NOMO-1 (cell line): ENCODE measurements around the gene NSUN7.
"Not testable (repeated sequence)": the region's sequence is repeated elsewhere in the genome, so short reads cannot be mapped to it uniquely, and the experiment has no call there.

Experiments used
- DNase-seq, 2 experiments: peaks; one replicate each; lab custom pipeline; 2025; ENCODE audit not compliant: unreplicated experiment in 2 of 2; lab: John Stamatoyannopoulos, UW

The NSUN7 gene

DNA sequence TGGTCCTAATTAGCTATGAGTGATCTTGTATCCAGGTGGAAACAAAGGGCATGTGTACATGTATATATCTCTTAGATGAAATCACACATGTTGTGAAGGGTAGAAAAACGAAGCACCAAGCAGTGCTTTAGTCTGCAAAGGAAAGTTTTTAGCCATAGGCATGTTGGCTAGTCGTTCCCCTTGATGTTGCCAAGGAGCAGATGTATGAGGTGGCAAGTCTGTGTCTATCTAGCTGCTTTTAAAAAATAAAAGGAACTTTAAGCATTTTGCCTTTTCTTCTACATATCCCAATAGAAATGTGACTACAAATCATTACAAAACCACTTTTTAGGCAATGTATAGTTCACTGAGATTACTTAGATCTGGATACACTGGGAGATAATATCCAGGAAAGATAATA is 63.1 kb downstream of the NSUN7 start:
- DNase-seq = no peak

DNA sequence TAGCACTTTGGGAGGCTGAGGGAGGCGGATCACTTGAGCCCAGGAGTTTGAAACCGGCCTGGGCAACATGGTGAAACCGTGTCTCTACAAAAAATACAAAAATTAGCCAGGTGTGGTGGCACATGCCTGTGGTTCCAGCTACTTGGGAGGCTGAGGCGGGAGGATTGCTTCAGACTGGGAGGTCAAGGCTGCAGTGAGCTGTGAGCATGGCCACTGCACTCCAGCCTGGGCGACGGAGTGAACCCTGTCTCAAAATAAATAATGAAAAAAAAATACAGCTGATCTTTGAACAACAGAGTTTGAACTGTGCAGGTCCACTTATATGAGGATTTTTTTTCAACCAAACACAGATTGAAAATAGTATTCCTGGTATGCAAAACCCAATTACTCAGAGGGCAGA is 67.4 kb downstream of the NSUN7 start:
- DNase-seq = not testable (repeated sequence)

DNA sequence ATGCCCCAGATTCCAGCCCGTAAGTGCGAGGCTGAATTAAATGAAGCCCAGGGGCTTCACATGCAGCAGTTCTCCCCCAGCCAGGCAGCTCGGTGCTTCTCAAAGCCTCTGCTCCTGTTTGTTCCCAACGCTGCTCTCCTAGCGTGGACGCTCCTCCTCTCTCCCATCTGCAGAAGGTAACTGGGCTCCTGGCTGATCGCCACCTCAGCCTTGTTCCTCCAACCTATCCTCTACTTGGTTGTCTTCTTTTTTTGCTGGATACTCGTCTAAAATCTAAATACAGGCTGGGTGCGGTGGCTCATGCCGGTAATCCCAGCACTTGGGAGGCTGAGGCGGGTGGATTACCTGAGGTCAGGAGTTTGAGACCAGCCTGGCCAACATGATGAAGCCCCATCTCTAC is 70.3 kb downstream of the NSUN7 start:
- no peak for DNase-seq

- DNase-seq = no peak
Measured at GRCh38 chr4:40822420-40823166, 72.8 kb downstream of the NSUN7 start.

DNA sequence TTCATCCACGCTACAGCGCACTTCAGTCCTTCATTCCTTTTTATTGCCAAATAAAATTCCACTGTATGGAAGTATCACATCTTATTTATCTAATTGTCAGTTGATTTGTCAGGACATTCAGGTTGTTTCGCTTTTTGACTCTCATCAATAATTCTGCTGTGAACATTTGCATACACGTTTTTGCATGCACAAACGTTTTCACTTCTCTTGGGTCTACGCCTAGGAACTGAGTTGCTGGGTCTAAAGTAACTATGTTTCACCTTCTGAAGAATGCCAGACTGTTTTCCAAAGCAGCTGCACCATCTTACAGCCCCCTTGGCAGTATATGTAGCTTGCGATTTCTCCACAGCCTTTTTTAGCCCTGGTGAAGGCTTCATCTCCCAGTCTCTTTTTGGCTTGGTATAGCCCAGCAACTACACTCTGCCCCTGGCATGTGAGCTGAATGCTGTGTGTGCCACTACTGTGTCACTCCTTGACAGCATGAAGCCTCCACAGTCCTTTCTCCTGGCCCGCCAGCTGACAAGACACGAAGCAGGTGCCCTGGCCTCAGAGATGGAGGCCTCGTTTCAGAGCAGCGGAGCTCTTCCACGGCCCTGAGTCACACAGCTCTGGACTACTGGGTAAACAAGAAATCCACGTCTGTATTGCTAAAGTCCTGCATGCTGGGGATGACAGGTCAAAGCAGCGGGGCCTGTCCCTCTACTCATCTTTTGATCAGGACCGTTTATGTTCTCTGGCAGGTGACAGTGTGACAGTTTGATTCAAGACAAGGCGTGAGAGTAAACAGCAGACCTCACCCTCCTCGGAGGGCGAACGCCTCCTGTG is 75.5 kb downstream of the NSUN7 start:
- no peak for DNase-seq

DNA sequence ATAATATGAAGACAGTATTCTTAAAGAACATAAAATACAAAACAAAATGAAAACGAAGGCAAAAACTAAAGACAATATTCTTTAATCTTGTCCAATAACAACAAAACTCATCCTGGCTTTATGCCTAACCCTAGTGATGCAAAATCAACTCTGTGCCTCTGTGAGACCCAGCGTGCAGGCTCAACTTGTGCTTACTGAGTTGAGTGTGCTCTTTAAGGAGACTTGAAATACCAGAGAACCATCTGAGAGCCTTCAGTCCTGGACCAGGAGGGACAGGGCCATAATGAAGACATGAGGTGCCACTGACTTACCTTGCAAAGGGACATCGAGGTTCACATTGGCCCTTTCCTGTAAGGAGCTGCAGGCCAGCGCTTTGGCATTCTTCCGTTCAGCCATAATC is 77.1 kb downstream of the NSUN7 start:
- DNase-seq = no peak

DNA sequence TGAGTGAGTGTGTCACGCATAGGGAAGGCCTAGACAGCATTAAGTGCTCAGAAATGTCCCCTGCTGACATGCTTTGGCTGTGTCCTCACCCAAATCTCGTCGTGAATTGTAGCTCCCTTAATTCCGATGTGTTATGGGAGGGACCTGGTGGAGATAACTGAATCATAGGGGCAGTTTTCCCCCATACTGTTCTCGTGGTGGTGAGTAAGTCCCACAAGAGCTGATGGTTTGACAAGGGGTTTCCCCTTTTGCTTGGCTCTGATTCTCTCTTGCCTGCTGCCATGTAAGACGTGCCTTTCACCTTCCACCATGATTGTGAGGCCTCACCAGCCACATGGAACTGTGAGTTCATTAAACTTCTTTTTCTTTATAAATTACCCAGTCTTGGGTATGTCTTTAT is 78.0 kb downstream of the NSUN7 start:
- no peak for DNase-seq

DNA sequence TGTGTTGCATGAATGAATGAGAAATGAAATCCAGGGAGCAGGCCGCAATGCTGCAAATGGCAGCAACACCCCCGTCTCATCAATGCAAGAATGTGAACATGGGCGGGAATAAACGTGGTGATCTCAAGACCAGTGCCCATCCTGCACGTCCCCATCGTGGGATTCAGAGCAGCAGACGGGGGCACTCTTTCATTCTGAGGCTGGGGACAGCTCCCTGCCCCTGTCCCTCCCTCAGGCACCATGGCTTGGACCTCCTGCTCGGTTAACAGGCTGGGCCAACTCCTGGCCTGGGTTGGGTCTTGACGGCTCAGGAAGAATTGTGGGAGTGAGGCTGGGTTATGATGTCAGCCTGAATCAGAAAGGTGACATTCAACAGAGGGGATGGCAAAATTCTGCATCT is 78.9 kb downstream of the NSUN7 start:
- no peak for DNase-seq

- no peak for DNase-seq
Measured at GRCh38 chr4:40829586-40829985, 79.8 kb downstream of the NSUN7 start.

GRCh38 chr4:40831146-40831907 is 81.6 kb downstream of the NSUN7 start:
- no peak for DNase-seq

GRCh38 chr4:40832175-40832574 is 82.4 kb downstream of the NSUN7 start:
- DNase-seq = no peak

- DNase-seq = no peak
Measured at GRCh38 chr4:40833212-40833611, 83.5 kb downstream of the NSUN7 start.

DNA sequence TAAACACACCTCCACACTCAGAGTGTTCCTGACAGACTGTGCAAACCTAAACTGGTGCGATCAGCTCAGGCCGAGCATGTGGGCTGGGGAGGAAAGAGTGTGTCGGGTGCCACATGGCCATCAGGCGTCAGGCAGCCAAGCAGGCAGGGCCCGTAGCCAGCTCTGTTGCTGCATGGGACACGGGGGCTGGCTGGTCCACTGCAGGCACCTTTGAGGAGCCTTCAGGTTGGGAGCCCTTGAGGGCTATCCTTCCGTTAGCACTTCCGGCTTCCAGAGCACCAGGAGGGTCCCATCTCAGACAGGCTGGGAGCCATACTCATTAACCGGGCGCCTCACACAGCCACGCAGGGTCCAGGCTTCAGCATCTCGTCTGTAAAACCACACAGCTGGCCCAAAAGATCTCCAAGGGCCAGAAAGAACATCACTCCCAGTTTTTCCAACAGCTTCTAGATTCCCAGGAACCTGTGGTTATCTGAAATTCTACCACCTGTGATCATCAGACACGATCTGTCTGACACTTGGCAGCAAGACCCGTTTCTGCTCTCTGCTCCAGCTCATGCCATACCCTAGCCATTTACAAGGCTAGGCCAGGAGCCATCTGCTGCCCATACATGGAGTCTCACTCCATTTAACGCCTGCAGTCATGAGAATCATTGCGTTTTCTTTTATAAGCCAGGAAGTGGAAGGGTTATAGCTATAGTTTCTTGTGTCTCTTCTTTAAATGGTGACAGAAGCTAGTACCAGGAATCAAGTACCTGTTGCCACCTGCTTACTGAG is 87.5 kb downstream of the NSUN7 start:
- DNase-seq = no peak

DNA sequence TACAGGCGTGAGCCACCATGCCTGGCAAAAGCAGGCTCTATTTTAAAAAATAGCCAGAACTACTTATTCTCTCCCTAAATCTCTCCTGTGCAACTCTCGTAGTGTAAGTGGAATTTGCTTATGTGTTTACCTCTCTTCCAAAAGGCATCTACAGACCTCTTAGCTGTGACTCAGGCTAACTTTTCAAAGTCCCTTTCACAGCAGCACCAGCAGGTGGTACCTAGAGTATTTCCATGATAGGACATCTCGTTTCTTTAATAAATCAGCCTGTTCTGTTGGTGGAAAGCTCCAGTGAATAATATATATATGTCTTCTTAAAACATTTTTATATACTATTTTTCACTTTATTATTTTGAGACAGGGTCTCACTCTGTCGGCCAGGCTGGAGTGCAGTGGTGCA is 89.0 kb downstream of the NSUN7 start:
- no peak for DNase-seq

DNA sequence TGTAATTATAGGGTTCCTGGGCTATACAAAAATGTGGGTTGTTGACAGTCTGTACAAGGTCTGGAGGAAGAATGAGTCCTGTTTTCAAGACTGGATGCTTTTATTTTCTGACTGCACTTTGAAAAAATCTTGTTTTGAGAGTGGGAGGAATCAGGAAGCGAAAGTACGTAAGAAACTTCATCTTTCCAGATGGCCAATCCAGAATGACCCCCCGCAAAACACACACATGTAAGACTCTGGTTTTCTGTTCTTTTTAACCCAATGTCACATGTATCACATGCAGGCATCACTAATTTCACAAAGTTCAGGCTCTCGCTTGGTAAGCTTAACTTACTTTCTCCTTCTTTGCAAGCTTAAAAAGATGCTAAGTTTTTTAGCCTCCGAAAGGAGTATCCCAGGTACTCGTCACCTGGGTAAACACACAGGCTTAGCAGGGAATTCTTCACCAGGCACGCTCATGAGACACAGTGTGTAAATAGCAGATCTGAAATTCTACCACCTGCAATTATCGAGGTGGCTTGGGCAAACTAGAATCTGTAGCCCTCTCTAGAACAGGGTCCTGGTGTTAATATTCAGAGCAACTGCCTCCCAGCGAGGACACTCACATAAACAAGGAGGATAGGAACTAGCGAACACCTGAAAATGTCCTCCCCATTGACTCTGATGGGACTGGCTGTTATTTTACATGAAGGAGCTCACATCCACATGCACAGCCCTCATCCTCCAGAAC is 90.7 kb downstream of the NSUN7 start:
- peak in 1 of 2 experiments; percentile 22 for DNase-seq

- DNase-seq = peak; percentile 53 to 60
Measured at GRCh38 chr4:40840985-40841571, 91.3 kb downstream of the NSUN7 start.

DNA sequence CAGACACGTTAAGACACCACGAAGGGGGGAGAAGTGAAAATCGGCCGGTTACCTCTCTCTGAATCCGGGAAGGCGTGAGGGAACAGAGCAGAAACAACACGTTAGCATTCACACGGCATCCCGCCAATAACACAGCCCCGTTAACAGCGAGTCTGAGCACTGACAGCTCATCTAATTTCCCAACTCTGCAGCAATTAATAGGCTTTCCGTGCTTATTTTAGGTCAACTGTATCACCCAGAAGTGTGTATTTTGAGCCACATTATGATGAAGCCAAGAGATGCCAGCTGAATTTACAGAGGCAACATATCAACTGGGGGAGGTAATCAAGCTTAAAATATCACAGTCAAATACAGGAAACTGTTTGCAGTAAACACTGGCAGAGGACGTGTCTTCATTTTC is 92.6 kb downstream of the NSUN7 start:
- peak; percentile 31 to 75 for DNase-seq

DNA sequence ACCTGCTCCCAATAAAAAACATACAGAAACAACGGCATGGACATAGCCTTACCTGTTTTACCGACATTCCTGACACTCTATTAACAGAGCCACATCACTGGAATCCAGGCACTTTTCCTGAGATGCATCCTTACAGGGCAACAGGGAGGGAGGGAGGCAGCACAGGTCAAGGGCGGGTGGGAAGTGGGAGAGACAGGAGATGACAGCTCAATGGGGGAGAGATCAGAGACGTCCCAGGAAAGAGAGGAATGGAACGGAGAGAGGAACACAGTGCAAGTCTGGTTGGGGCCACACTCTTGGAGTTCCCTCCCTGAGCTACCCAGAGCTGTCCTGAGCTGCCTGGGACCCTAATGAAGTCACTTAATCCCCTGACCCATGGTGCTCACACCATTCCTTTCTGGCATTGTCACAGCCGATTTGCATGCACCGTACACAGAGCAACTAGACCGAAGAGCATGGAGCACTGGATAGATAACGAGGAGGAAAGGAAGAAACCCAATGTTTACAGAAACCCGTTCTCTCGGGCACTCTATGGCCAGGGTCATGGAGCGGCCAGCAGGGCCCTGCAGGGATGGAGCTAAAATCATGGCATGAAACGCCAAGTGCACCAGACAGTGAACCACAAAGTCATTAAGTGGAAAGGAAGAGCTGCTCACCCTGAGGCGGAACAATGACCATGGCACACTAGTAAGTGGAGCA is 93.1 kb downstream of the NSUN7 start:
- peak in 1 of 2 experiments; percentile 8 for DNase-seq

DNA sequence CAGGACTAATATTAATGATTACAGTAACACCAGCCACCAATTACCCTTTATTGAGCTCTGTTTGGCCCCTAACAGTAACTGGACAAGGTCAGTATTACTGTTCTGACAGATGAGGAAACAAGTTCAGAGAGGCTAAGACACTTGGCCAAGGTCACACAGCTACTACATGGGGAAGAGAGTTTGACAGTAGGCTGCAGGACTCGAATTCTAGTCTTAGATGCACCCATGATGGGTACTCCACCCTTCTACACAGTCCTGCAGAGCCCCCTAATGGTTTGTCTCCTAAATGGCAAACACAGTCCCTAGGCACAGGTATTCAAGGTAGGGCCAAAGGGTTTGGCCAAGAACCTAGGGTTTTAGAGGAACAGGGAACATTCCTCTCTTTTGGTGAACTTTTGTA is 93.9 kb downstream of the NSUN7 start:
- peak; percentile 6 to 54 for DNase-seq
